GM19240 (cell line): ENCODE results near the gene STIP1.

ENCODE experiments used
- DNase-seq: peaks from one replicate; pipeline ENCODE4 v3.0.0; 2011; ENCODE audit warnings: low spot score; ENCODE audit not compliant: insufficient read length

STIP1 gene

DNA sequence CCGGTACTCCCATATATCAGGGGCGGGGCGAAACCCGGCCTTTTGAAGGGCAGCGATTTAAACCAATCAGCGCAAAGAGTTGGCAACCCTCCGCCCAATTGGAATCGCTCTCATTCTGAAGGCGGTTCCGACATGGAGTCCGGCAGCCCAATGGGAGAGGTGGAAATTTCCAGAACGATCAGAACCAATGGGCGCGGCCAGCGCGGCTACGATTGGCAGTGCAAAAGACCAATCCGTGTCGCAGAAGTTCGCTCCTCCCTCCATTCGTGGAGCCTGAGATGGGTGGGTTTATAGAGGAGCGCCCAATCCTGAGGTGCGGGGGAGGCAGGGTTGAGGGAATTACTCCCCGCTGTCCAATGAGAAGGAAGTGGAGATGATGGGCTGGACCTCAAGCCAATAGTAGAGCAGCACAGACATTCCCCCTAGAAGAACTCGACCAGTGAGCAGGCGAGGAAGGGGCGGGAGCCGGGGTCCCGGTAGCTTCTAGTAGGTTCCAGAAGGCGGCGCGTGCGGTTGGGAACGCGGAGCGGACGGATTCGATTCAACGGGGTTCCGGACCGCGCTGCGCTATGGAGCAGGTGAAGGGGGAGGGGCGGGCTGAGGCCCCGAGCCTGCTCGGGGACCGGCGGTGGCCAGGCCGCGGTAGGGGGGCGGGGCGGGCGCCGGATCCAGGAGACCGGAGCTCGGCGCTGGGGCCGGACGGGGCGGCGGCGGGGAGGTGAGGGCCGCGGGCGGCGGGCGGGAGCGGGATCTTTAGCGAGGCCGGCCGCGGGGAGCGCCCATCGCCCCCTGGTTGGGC, at the start of gene STIP1:
Gene STIP1 (plus strand): TSS at position 479 of the 799 bp plus-strand sequence. CDS start 91 bp downstream, at position 570.
- DNase-seq, result peak; percentile 92

DNA sequence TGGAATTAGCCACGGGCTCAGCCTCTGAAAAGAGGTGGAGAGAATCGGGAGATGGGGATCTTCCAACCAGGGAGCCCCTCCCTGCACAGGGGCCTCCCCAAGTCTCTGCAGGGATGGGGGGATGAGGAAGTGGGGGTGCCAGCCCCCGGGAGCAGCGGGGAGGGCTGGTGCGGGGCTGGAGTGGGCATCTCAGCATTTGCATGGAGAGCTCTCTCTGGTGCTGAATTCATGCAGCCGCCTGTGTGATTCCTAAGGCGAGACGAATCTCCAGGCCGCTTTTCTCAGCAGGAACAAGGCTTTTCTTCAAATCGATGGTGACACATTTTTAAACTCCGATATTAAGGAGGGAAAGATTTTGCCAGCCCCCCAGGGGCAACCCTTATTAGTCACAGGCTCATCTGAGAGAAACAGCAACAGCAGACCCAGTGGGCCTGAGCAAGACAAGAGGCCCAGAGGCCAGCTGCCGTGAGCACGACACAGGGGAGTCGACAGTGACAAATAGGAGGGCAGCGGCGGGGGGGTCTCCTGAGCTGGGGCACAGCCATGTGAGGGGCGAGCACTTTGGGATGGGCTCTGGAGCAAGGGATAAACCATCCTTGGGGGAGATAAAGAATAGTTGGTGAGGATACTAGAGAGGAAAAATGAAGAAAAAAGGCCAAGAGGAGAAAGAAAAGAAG, 49.1 kb upstream of the STIP1 start:
- DNase-seq, result no peak

- no peak for DNase-seq
Observed at GRCh38 chr11:64138398-64138797, 47.6 kb upstream of the STIP1 start.

GRCh38 chr11:64139049-64139448, 46.9 kb upstream of the STIP1 start:
- DNase-seq, result no peak

DNA sequence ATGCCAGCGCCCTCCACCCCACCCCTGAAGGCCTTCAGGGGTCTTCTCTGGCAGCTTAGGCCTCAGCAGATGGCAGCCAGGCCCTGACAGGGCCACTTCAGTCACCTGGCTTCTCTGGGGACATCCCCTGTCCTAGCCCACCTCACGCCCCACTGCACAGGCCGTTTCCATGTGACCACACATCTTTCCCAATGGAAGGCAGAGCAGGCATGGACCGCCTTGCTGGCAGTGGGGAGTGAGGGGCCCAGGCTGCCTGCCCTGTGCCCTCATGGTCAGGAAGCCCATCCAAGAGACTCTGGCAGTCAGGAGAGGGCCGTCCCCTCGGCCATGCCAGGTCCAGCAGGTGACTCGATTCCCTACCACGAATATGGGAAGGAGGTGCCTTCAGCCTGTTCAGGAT, 45.9 kb upstream of the STIP1 start:
- DNase-seq, result no peak

DNA sequence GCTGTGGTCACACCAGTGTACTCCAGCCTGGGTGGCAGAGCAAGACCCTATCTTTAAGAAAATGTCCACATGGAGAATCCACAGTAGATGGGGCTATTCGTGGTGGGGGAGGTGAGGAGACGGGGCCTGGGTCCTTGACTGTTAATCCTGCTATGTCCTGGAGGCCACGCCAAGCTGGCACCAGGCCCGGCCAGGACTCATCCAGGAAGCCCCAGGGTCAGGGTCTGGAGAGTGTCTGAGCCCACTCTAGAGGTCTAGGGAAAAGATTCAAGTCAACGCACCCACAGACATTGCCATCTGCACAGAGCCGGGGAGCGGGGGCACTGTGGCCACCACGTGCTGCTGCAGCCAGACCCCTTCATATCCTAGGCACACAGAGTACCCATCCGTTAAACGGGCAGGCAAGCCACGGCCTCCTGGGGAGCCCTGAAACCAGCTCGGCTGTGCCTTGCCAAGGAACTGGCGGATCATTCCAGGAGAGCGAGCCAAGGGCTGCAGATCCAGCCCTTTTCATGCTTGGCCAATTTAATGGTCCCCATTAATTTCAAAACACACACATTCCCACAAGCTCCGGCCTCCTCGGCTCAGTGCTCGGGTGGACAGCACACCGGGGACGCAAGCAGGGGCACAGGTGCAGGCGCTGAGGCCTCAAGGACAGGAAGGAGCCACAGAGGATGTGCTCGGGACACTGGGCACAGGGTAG, 44.7 kb upstream of the STIP1 start:
- DNase-seq, result no peak

DNA sequence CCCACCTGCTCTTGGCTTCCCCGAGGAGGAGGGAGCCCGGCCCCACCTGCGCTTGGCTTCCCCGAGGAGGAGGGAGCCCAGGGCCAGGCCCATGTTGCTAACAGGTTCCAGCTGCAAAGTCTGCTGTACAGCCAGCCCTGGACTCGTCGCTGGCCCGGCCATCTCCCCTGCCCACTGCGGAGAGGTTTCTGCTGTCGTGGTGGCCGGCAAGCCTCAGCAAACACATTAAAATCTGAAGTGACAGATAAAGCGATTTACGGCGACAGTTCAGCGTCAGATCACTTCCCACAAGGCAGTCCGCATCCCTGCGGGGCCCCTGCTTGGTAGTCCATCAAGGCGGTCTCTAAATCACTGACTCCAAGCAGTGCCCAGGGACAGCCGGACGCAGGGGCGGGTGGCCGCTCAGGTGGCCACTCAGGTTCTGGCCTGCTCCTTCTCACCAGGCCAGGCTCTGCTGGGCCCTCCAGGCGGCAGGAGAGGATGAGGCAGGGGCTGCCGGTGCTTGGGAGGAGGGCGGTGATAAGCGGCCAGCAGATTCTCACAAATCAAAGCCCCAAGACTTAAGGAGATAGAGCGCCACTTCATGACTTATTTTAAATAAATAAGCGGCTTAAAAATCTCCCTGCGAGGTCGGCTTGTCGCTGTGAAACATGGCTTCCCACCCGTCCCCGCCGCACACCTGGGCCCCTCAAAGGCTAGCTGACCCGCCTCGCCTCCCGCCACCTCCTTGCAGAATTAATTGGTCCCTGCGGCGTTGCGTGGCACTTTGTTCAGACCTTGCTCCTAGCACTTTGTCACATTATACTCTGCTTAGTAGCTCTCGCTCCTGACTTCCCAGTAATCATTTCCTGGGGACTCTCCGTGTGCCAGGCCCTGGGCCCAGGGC, 41.1 kb upstream of the STIP1 start:
- DNase-seq, result no peak

DNA sequence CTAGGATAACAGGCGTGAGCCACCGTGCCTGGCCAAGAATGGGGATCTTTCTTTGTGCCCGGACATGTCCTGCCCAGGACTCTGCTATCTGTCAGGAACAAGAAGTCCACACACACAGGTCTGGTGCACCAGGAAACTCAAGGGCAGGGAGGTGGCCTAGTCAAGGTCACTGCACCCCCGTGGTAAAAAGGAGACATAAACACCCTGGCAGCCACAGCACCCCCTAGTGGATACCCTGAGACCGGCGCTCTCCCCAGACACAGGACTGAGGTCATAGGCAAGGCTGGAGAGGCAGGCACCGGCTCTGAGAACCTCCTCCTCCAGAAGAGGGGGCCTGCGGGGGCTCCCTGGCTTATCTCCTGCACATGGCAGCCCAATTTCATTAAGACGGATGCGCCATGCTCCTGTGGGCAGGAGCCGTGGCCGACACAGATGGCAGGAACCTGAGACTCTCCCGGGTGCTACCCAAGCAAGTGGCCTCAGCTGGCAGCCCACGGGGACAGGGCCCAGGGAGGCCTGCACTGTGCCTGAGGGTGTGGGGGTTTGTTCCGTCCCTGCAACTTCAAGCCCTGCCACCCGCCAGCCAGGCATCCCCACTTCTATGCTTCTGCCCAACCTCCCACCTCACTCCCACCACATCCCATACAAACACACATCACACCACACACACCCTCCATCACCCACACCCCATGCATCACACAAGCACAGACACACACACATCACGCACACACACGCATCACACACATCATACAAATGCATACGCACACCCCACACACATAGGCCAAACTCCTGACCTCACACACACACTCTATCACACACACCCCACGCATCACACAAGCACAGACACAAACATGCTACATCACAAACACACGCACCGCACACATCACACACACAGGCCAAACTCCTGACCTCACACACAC, 39.7 kb upstream of the STIP1 start:
- DNase-seq, result peak; percentile 62

DNA sequence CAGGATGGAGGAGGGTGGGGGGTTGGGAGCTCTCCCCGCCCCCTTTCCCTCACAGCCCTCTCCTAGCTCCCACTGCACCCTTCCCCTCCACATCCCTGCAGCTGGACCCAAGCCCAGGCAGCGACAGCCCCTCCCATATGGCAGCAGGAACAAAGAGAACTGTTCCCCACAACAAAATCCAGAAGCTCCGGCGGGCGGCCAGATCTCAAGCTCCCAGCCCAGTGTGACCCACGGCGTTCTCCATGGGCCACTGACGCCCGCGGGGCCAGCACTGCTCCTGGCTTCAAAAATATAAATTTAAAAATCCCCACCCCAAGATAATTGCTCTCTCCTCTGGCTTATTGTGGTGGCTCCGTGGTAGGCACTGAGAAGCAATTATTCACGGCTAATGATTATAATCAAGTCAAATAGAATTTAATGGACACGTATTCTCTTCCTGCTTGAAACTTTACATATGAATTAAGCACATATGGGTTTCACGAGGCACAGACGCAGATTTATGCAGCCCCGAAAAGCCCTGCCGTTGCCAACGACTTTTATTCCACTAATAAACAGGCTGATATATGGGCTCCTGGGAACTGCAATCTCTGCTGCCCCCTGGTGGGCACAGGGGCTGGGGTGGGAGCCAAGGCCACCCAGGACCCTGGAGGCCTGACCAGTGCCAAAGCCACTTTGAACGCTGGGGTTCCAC, 37.6 kb upstream of the STIP1 start:
- DNase-seq, result peak; percentile 50

DNA sequence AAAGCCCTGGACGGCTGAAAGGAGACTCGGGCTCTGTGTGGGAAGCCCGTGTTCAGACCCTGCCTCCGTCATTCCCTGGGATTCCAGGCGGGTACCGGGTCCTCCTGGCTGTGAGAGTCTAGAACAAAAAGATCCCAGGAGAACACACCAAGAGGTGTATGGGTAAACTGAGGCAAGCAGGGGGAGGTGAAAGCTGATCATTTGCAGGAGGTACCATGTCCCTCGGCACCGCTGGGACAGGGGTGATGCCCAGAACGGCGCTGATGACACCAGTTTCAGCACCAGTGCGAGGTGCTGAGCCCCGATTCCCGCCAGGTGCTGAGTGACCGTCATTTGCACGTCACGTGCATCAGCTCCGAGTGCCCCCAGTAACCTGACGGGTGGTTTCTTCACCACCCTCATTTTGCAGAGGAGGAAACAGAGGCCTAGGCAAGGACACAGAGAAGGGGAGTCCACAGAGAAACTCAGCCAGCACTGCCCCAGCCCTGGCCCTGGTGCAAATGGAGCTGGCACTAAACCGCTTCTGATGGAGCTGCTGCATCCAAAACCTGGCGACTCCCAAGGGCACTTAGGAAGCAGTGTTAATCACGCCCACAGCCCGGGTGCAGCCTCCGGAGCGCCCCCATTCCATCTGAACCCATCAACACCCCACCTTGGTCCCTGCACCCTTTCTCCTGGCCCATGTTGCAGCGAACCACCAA, 36.9 kb upstream of the STIP1 start:
- no peak for DNase-seq

GRCh38 chr11:64150051-64150450, 35.9 kb upstream of the STIP1 start:
- DNase-seq, result no peak

DNA sequence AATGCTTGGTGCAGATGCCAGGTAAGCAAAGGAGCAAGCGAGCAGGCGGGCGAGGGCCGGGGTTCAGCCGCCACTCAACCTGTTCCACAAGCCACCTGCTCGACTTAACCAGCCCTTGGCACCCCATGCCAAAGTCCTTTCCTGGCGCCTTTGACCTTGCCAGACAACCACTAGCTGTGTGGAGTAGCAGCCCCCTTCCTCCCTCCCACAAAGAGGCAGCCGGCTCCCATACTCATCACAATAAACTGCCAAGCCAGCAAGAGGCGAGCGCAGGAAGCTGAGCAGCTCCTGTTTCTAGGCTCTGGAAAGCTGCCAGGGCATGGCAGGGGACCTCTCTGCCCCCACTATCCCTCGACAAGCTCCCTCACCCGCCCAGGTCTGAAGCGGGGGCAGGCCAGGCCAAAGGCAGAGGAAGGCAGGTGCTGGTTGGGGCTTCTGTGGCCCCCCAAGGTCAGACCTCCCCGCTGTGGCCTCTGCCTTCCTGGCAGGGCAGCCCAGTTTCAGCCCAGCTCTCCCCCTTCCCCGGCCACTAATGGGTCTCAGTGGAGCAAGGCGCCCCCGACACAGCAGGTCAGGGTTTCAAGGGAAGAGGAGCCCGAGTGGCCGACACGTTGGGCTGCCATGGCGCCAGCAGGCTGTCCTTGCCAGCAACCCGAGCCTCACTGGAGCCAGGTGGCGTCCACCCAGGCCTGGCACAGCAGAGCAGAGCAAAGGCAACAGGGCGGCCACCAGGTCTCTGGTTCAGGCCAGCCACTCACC, 35.3 kb upstream of the STIP1 start:
- DNase-seq, result no peak

GRCh38 chr11:64151337-64151736, 34.6 kb upstream of the STIP1 start:
- no peak for DNase-seq

DNA sequence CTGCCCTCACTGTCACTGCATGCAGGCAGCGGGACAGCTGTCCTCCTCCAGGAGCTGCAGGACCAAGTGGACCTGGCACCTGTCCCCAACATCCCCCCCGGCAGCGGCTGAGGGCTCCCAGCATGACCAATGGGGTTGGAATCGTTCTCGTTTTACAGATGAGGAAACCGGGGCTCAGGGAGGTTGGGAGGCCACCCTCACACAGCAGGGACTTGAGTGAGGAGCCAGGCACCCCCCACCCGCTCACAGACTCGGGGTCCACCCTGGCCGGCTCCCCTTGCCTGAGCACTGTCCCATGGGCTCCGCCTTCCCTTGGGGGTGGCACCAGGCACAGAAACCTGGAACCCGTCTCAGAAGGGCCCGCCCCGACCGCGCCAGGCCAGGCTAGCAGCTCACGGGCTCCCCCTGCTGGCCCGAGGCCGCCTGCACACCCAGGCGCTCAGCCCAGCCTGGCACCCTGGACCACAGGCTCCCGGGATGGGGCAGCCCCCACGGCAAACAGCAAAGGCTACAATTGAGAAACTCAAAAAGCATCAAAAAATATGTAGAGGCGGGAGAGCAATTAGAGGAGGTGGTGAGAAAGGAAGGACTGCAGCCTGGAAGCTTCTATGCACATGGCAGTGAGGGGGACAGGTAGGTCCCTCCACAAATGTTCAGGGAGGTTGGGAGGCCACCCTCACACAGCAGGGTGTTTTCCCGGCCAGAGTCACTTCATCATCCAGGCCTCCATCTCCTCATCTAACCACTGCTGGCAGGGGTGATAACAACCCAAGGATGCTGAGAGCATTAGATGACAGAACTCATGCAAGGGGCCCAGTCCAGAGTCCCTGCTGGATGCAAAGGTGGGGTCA, 32.9 kb upstream of the STIP1 start:
- peak; percentile 90 for DNase-seq

- no peak for DNase-seq
Observed at GRCh38 chr11:64153812-64154211, 32.2 kb upstream of the STIP1 start.

GRCh38 chr11:64156235-64157011, 29.5 kb upstream of the STIP1 start:
- no peak for DNase-seq
